Fibroblast of pulmonary artery (primary cell): ENCODE data around the gene COX7A2.

Experiments used
- DNase-seq: peaks from one replicate; pipeline ENCODE4 v3.0.0-alpha.2; 2010; ENCODE audit warnings: low read depth
- H3K4me3 ChIP-seq: replicated peaks from 2 replicates; pipeline ENCODE4 v1.5.1; 2011; ENCODE audit warnings: low read depth, mild to moderate bottlenecking, control low read depth, low read length, moderate library complexity
- TF ChIP-seq, protein P1 (sequence below): IDR thresholded peaks from 2 replicates; pipeline ENCODE4 v1.5.1; 2011; ENCODE audit warnings: mild to moderate bottlenecking, control low read depth, low read length, inconsistent platforms; ENCODE audit errors: missing control alignments

COX7A2 gene

GRCh38 chr6:75287424-75287823, 43.8 kb upstream of the COX7A2 start:
- TF ChIP-seq, protein P1, sequence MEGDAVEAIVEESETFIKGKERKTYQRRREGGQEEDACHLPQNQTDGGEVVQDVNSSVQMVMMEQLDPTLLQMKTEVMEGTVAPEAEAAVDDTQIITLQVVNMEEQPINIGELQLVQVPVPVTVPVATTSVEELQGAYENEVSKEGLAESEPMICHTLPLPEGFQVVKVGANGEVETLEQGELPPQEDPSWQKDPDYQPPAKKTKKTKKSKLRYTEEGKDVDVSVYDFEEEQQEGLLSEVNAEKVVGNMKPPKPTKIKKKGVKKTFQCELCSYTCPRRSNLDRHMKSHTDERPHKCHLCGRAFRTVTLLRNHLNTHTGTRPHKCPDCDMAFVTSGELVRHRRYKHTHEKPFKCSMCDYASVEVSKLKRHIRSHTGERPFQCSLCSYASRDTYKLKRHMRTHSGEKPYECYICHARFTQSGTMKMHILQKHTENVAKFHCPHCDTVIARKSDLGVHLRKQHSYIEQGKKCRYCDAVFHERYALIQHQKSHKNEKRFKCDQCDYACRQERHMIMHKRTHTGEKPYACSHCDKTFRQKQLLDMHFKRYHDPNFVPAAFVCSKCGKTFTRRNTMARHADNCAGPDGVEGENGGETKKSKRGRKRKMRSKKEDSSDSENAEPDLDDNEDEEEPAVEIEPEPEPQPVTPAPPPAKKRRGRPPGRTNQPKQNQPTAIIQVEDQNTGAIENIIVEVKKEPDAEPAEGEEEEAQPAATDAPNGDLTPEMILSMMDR = no peak
- no peak overlapping the region for H3K4me3 ChIP-seq
- no peak for DNase-seq

GRCh38 chr6:75286955-75287354, 43.4 kb upstream of the COX7A2 start:
- TF ChIP-seq, protein P1 = no peak

DNA sequence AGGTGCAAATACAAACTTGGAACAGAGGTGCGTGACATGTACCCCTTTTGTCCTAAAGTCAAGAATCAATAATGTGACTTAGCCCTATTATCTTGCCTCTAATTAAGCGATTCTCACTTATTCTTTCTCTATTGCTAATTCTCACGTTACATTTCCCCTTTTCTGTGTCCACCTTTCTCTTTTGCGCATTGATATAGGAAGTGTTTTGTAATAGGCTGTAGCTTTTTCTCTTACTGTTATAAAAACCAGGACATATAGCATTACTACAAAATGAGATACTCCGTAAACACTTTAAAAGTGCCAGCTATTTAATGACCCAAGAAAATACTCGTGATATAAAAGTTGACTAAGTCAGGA, 41.7 kb upstream of the COX7A2 start:
- peak; percentile 24 for DNase-seq
- H3K4me3 ChIP-seq = peak overlapping the region; percentile 98
- TF ChIP-seq, protein P1 = no peak

More at GRCh38 chr6:75286955-75287354, 43.4 kb upstream of the COX7A2 start:
- H3K4me3 ChIP-seq = no peak overlapping the region
- DNase-seq = no peak

- DNase-seq = peak; percentile 100
- TF ChIP-seq, protein P1 = no peak
- peak within 1 kb of the TSS; percentile 98 for H3K4me3 ChIP-seq
These were observed 41.2 kb upstream of the COX7A2 start, which contains the start of gene TMEM30A for GRCh38 chr6:75284632-75285282. TMEM30A (minus strand) TSS chr6:75284792; CDS start chr6:75284638, 154 bp downstream.

- H3K4me3 ChIP-seq = peak overlapping the region; percentile 98
- TF ChIP-seq, protein P1 = no peak
- peak; percentile 31 for DNase-seq
These were observed 40.5 kb upstream of the COX7A2 start for GRCh38 chr6:75283907-75284631.

DNA sequence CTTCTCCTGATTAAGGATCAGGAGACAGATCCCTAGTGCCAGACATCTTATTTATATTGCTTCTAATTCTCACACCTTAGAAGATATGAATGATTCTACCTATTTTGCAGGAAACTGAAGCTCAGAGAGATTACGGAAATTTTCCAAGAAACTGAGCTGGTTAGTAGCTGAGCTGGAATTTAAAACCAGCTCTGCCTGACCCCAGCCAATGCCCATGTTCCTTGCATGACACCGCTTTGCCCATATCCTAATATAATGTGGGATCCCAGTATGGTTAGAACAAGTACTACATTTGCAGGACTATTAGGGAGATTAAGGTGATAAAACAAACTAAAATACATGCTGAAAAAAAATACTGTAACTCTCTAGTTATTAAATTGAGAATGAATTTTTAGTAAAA, 39.1 kb upstream of the COX7A2 start:
- TF ChIP-seq, protein P1 = no peak
- no peak for DNase-seq
- H3K4me3 ChIP-seq = peak overlapping the region; percentile 98

- DNase-seq = no peak
- TF ChIP-seq, protein P1 = no peak
- H3K4me3 ChIP-seq = peak overlapping the region; percentile 98
These were observed 38.1 kb upstream of the COX7A2 start for GRCh38 chr6:75281653-75282052.
